GM23248 (cell line): ENCODE data around the gene KDM4B. TPM values are rescaled to one million over a fixed set of nuclear protein-coding genes. Genes with fewer than 3 reads are reported as not detected.

Experiments used
- DNase-seq: peaks from one replicate; pipeline ENCODE4 v3.0.0-alpha.2; 2015
- H2AFZ ChIP-seq: fragments of 200-600 bp; sonication (generic); 2 replicates; pipeline ENCODE4 v1.6.1; 2016; ENCODE audit warnings: antibody characterized with exemption
- H3F3A ChIP-seq: fragments of 200-600 bp; sonication (generic); 2 replicates; pipeline ENCODE4 v1.6.1; 2016; ENCODE audit warnings: mild to moderate bottlenecking, antibody characterized with exemption, mixed run types; ENCODE audit not compliant: insufficient read depth
- H3K27ac ChIP-seq: fragments of 200-600 bp; sonication (generic); 2 replicates; pipeline ENCODE4 v1.5.1; 2016; ENCODE audit warnings: mild to moderate bottlenecking
- H3K27me3 ChIP-seq: fragments of 200-600 bp; sonication (generic); replicated peaks from 2 replicates; pipeline ENCODE4 v1.6.1; 2016; ENCODE audit warnings: mild to moderate bottlenecking; ENCODE audit not compliant: insufficient read depth
- H3K36me3 ChIP-seq: fragments of 200-600 bp; sonication (generic); 2 replicates; pipeline ENCODE4 v1.6.1; 2016; ENCODE audit warnings: low read depth, mild to moderate bottlenecking
- H3K4me1 ChIP-seq: fragments of 200-600 bp; sonication (generic); 2 replicates; pipeline ENCODE4 v1.6.1; 2016; ENCODE audit warnings: mild to moderate bottlenecking; ENCODE audit not compliant: insufficient read depth
- H3K4me2 ChIP-seq: fragments of 200-600 bp; sonication (generic); one replicate; pipeline ENCODE4 v1.6.1; 2016; ENCODE audit warnings: mild to moderate bottlenecking; ENCODE audit not compliant: unreplicated experiment
- H3K4me3 ChIP-seq: fragments of 200-600 bp; sonication (generic); 2 replicates; pipeline ENCODE4 v1.5.1; 2016; ENCODE audit warnings: mild to moderate bottlenecking
- H3K79me2 ChIP-seq: fragments of 200-600 bp; sonication (generic); 2 replicates; pipeline ENCODE4 v1.6.1; 2016; ENCODE audit warnings: mild to moderate bottlenecking; ENCODE audit not compliant: insufficient read depth
- H3K9ac ChIP-seq: fragments of 200-600 bp; sonication (generic); 2 replicates; pipeline ENCODE4 v1.6.1; 2016; ENCODE audit warnings: mild to moderate bottlenecking
- H3K9me2 ChIP-seq: fragments of 200-600 bp; sonication (generic); 2 replicates; pipeline ENCODE4 v1.6.1; 2016; ENCODE audit warnings: mixed run types, mild to moderate bottlenecking, moderate library complexity; ENCODE audit not compliant: insufficient read depth
- H3K9me3 ChIP-seq: fragments of 200-600 bp; sonication (generic); one replicate; pipeline ENCODE4 v1.6.1; 2017; ENCODE audit warnings: low read depth
- H4K20me1 ChIP-seq: fragments of 200-600 bp; sonication (generic); 2 replicates; pipeline ENCODE4 v1.6.0; 2016; ENCODE audit not compliant: insufficient read depth
- EZH2 ChIP-seq: fragments of 200-600 bp; sonication (generic); IDR thresholded peaks from 2 replicates; pipeline ENCODE4 v1.6.1; 2018; ENCODE audit warnings: antibody characterized with exemption, mild to moderate bottlenecking; ENCODE audit not compliant: insufficient read depth, poor library complexity, severe bottlenecking
- EZH2phosphoT487 ChIP-seq: fragments of 200-600 bp; sonication (generic); IDR thresholded peaks from 2 replicates; pipeline ENCODE4 v1.6.1; 2018; ENCODE audit warnings: antibody characterized with exemption, moderate library complexity, mild to moderate bottlenecking, low read depth; ENCODE audit not compliant: insufficient read depth
- WGBS, 2 experiments: methylation state at CpG; one replicate each; pipeline ENCODE4 v1.1.6; 2015 to 2017; ENCODE audit warnings: low lambda C conversion rate in 2 of 2, low coverage in 1 of 2; ENCODE audit errors: missing lambda C conversion rate in 2 of 2; 5-methylcytosine and 5-hydroxymethylcytosine counted together
- in situ Hi-C: fragments of 300-500 bp; cut with MboI; formaldehyde crosslinking; loops from 2 replicates; pipeline ENCODE4 v1.15.0; 2020
- polyA plus RNA-seq: library from polyadenylated mRNA; unstranded; fragments of >200 nt; fragmentation: Nextera tagmentation; extraction: Ambion mirVana; gene quantifications from 2 replicates; pipeline ENCODE4 v1.2.1, GENCODE V29; 2016
- total RNA-seq: library from RNA; depleted of rRNA; stranded (reverse); fragments of >200 nt; shearing (Covaris generic); gene quantifications from 2 replicates; pipeline ENCODE4 v1.2.3, GENCODE V29; 2014

KDM4B gene
- total and polyA plus RNA-seq, 2 experiments from 2014 or later = 14.8 to 28.7 TPM

DNA sequence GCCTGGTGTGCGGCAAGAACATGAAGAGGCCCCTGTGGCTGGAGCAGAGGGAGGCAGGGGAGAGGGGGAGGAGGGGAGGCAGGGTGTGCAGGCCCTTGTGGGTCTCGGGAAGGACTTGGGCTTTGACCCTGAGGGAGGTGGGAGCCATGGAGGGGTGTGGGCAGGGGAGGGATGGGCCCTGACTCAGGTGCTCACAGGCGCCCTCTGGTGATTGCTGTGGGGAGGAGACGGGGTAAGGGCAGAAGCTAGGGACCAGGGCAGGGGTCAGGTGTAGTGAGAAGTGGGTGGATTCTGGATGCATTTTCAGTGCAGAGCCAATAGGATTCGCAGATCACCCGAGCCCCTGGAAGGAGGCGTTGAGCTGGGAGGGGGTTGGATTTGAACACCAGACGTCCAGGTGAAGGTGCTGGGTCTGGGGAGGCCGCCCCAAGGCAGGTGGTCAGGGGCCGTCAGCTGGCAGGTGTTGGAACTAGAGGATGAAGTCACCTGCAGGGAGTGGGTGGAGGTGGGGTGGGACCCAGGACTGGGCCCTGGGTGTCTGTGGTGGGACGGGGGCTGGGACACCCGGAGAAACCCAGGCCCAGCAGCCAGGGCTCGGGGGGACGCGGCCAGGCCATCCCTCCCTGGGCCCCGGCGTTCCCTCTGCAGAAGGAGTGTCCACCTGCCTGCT is 185.4 kb downstream of the KDM4B start:
- Histone ChIP-seq H3F3A (0 out of 2 replicates have a peak, but pooled peaks cover under 1% of the 10 kb centered on the region), H4K20me1 (no peaks in the 10 kb centered on the region), H3K27ac (no peak overlapping the region), H3K4me2 (no peak overlapping the region), H3K36me3 (no peaks in the 10 kb centered on the region; the same call in 1 of the 2 replicates), H3K9ac (no peak overlapping the region), H2AFZ (no peak overlapping the region), H3K27me3 (no peaks in the 10 kb centered on the region), H3K9me3 (no peaks in the 10 kb centered on the region), H3K4me1 (peaks cover 14% of the 10 kb centered on the region), H3K79me2 (no peaks in the 10 kb centered on the region), H3K9me2 (no peaks in the 10 kb centered on the region), H3K4me3 (no peak overlapping the region)
- in situ Hi-C loops = no loop called here
- peak; percentile 23 for DNase-seq
- no peak for TF ChIP-seq EZH2phosphoT487
- no peak for TF ChIP-seq EZH2
- WGBS, 2 experiments = 63 to 67% methylated on average over 8 to 17 of the region's 17 CpGs

DNA sequence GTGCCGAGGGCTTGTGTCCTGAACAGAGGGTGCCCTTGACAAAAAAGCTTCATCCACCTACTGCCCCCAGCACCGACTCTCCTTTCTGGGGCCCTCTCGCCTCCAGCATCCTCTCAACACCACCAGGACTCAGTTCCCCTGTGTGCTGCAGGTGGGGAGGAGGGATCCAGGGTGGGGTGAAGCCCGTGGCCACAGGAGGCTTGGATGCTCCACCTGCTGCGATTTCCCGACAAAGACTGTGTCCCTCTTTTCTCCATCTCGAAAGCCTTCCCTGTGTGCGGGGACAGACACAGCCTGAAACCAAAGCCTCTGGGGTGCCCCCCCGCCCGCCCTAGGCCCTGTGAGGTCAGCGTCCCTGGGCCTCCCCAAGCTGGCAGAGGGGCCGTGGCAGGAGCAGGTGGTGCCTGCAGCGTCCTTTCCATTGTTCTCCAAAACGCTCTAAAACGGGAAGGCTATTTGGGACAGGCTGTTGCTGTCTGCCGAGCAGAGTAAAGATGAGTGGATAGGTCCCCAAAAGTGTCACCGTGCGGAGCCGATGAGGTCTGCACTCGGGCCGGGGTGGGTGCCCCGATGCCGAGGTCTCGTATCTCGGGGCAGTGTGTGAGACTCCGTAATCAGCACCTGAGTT is 186.0 kb downstream of the KDM4B start:
- no peaks in the 10 kb centered on the region for H3K9me3 ChIP-seq
- no peaks in the 10 kb centered on the region for H3K27me3 ChIP-seq
- DNase-seq = no peak
- no peak overlapping the region for H3K9ac ChIP-seq
- TF ChIP-seq EZH2phosphoT487 = no peak
- TF ChIP-seq EZH2 = no peak
- H3K9me2 ChIP-seq = no peaks in the 10 kb centered on the region
- no peak overlapping the region for H3K27ac ChIP-seq
- H3F3A ChIP-seq = no peaks in the 10 kb centered on the region
- in situ Hi-C loops = no loop called here
- H3K4me2 ChIP-seq = no peak overlapping the region
- H4K20me1 ChIP-seq = no peaks in the 10 kb centered on the region
- H3K79me2 ChIP-seq = no peaks in the 10 kb centered on the region
- no peak overlapping the region for H2AFZ ChIP-seq
- no peaks in the 10 kb centered on the region; the same call in 1 of the 2 replicates for H3K36me3 ChIP-seq
- 81 to 85% methylated on average over 25 to 26 of the region's 26 CpGs for WGBS, 2 experiments
- peaks cover 14% of the 10 kb centered on the region for H3K4me1 ChIP-seq
- H3K4me3 ChIP-seq = no peak overlapping the region

GRCh38 chr19:5155586-5156210 is 186.8 kb downstream of the KDM4B start:
- Histone ChIP-seq H3K4me3 (no peak overlapping the region), H3K27ac (no peak overlapping the region), H3K9ac (peak overlapping the region; percentile 18; the same call in 1 of the 2 replicates), H3K4me1 (peaks cover 14% of the 10 kb centered on the region), H3K4me2 (no peak overlapping the region), H3K9me2 (no peaks in the 10 kb centered on the region), H4K20me1 (no peaks in the 10 kb centered on the region), H3K79me2 (no peaks in the 10 kb centered on the region), H3F3A (no peaks in the 10 kb centered on the region), H3K27me3 (no peaks in the 10 kb centered on the region), H2AFZ (no peak overlapping the region), H3K36me3 (no peaks in the 10 kb centered on the region; the same call in 1 of the 2 replicates), H3K9me3 (no peaks in the 10 kb centered on the region)
- 82 to 83% methylated on average over 10 of the region's 10 CpGs for WGBS, 2 experiments
- TF ChIP-seq EZH2 = no peak
- no peak for TF ChIP-seq EZH2phosphoT487
- in situ Hi-C loops = no loop called here
- no peak for DNase-seq

DNA sequence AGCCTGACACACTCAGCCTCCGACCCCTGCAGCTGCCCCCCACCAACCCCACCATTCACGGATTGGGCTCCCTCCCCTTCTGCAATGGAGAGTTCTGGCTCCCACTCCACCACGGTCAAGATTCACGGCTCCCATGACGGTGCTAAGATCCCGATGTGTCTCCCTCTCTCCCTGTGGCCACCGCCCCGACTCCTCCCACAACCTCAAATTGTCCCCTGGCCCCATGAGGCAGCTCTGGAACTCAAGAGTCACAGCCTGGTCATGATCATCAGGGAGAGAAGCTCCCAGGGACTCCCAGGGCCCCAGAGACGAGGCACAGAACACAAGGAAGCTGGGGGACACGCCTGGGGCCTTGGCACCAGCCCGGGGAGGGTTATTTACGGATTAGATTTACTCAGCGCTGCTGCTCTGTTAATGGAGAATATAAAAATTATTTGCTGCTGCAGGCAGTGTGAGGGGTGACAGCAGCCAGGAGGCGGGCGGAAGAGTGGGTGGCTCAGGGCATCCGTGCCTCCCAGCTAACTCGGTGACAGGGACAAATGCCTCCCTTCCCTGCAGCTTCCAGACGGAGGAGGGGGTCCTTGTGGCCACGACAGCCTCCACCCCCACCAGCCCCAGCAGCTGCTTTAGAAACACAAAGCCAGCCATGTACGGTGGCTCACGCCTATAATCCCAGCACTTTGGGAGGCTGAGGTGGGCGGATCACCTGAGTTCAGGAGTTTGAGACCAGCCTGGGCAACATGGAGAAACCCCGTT is 187.5 kb downstream of the KDM4B start:
- Histone ChIP-seq H3K4me3 (no peak overlapping the region), H4K20me1 (no peaks in the 10 kb centered on the region), H3K9me3 (no peaks in the 10 kb centered on the region), H3K27me3 (no peaks in the 10 kb centered on the region), H3K36me3 (no peaks in the 10 kb centered on the region; the same call in 1 of the 2 replicates), H3K9ac (peak overlapping the region; percentile 18; the same call in 1 of the 2 replicates), H3F3A (no peaks in the 10 kb centered on the region), H3K9me2 (no peaks in the 10 kb centered on the region), H2AFZ (no peak overlapping the region), H3K4me2 (peak overlapping the region; percentile 16), H3K27ac (0 out of 2 replicates have a peak overlapping the region, but pooled peaks have one; percentile 9), H3K79me2 (no peaks in the 10 kb centered on the region), H3K4me1 (peaks cover 14% of the 10 kb centered on the region)
- DNase-seq = peak; percentile 49
- no peak for TF ChIP-seq EZH2
- TF ChIP-seq EZH2phosphoT487 = no peak
- 14 to 18% methylated on average over 19 to 23 of the region's 23 CpGs for WGBS, 2 experiments
- in situ Hi-C loops = no loop called here
